OCI-LY3 (cell line): ENCODE results near the gene SFXN3.

Experiments
- CTCF ChIP-seq: fragments of 200-600, 300-600 bp; sonication (generic); IDR thresholded peaks from 2 replicates; pipeline ENCODE4 v1.5.1; 2014; ENCODE audit warnings: antibody characterized with exemption, low read length, low read depth
- EZH2phosphoT487 ChIP-seq: fragments of 200-600 bp; shearing (Covaris generic); IDR thresholded peaks from 2 replicates; pipeline ENCODE4 v1.6.1; 2018; ENCODE audit warnings: antibody characterized with exemption, mixed run types, low read depth

GRCh38 chr10:100982916-100983830, 47.9 kb upstream of the SFXN3 start:
- TF ChIP-seq CTCF: no peak
- TF ChIP-seq EZH2phosphoT487: no peak
